ENCODE results near the gene GABRB1.
"Not testable (repeated sequence)": the region's sequence is repeated elsewhere in the genome, so short reads cannot be mapped to it uniquely, and the experiment has no call there.

GRCh38 chr4:47378021-47378530, 346.7 kb downstream of the GABRB1 start:
- not testable (repeated sequence) for TF ChIP-seq YY1 (IDR thresholded peaks at IDR 0.05; ENCODE audit: insufficient read depth, insufficient read length); ZNF274 (IDR thresholded peaks at IDR 0.05; ENCODE audit: low read depth, low read length); SUZ12 (IDR thresholded peaks at IDR 0.05; ENCODE audit: extremely low read depth, insufficient read depth, insufficient read length)
